DMS79 treated with DMSO at 0.1 percent for 48 hours (cell line): Measurements from ENCODE around the gene UGT2A3.

Source experiments
- DNase-seq: peaks from one replicate; lab custom pipeline; 2025; lab: John Stamatoyannopoulos, UW

The UGT2A3 gene

DNA sequence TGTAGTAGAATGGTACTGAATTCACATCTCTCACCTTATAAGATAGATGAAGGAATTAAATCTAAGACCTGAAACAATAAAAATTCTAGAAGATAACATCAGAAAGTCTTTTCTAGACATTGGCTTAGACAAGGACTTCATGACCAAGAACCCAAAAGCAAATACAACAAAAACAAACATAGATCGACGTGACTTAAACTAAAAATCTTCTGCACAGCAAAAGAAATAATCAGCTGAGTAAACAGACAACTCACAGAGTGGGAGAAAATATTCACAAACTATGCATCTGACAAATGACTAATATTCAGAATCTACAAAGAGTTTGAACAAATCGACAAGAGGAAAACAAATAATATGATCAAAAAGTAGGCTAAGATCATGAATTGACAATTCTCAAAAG lies 38.8 kb downstream of the UGT2A3 start:
- no peak for DNase-seq

DNA sequence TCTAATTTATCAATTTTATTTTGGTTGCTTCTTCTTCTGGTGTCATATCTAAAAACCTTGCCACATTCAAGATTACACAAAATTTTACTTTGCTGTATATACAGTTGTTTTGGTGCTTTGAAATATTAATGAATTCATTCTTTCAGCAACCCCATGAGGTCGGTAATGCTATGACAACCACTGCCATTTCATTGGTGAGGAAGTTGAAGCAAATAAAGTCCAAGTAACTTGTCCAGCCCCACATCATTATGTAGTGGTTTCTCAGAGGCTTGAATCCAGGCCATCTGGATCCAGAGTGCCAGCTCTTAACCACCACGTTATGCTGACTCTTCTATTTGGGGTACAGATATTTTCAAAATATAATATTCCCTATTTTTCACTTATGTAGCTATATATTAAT lies 42.2 kb downstream of the UGT2A3 start:
- no peak for DNase-seq

DNA sequence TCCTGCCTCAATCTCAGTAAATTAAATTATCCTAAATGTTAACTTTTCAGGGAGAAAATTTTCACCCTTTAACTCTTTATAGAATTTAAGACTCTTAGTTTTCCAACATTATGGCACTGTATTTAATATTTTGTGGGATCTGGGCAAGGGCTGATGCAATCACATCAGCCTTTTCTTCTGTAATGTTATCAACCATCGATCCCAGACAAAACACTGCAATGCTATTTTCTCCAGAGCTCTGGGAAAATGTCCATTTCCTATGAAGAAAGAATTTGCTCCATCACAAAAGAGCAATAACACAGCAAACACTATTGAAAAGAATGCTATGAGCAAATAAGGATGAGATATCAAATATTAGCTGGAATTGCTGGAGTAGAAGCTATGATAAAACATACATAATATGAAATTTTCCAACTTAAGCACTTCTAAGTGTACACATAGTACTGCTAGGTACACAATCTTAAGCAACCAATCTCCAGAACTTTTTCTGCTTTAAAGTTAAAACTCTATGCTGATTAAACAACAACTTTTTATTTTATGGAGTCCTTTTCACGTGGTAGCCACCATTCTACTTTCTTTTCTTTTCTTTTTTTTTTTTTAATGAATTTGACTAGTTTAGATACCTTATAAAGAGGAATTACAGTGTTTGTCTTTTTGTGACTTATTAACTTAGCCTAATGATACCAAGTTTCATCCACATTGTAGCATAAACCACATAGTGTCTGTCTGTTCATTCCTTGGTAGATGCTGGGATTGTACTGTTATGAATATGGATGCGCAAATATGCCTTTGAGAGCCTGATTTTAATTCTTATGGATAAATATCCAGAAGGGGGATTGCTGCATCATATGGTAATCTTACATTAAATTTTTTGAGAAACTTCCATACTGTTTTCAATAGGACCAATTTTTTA lies 43.6 kb downstream of the UGT2A3 start:
- DNase-seq = no peak

DNA sequence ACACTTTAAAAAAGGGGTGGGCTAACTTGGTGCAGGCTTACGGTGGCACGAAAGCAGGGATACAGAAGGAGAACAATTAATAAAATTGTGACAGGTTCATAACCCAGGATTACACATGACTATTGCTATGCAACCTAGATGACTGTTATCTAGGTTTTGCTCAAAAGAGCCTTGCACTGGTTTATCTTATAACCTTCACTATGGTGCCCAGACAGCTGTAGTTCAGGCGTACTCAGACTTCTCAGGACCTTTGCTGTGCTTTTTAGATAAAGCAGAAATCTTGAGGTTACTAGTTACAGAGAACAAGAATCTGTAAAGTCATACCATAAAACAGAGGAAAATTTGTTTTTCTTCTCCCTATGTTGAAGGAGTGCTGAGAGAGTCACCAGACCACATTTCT lies 44.4 kb downstream of the UGT2A3 start:
- no peak for DNase-seq

DNA sequence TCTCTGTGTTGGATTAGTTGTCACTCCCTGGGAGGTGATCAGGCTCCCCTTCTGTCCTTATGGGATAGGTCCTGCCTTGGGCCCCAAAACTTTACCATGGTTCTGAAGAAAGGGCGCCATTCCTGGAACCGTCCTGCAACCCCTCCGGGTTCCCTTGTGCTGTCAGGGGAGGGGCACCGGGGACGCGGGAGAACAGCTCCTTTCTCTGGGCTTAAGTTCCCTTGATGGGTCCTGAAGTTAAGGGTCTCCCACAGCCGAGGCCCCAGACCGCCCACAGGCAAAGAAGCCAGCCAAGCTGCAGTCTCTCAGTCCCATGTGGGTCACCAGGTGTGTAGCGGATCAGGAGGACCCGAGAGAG lies 44.8 kb downstream of the UGT2A3 start:
- DNase-seq = no peak

DNA sequence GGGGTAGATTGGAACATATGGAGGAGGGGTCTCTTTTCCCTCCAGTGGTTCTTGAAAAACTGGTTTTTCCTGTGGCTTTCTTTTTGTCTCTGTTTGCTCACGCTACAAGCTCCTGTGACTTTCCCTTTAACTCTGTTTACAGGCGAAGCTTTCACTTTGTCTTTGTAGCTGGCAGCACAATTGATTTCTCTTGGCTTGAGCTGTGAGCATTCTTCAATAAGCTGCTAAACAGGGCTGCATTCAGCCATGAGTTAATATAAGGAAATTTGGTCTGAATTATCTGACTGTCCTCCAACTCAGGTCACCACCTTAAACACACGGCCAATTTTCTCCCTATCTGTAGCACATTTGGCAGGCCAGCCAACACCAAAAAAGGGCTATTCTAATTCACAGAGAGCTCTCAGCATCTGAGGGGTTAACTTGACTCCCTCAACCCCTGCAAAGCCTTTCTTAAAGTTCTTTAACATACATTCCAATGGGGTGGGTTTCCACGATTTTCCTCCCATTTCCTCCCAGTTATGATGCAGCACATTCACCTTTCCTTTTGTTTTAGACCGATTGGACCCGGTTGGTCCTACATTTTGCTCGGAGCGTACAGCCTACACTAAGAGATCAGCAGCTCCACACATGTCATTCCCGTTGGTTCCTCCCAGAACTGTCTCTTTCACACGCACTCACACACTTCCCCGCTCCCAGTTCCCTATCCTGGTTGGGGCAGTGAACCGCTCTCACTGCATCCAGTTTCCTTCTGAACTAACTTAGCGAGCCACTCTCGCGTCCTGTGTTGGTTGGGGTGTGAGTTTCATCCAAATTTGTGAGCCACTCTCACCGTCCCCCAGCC lies 45.4 kb downstream of the UGT2A3 start:
- peak; percentile 32 for DNase-seq

DNA sequence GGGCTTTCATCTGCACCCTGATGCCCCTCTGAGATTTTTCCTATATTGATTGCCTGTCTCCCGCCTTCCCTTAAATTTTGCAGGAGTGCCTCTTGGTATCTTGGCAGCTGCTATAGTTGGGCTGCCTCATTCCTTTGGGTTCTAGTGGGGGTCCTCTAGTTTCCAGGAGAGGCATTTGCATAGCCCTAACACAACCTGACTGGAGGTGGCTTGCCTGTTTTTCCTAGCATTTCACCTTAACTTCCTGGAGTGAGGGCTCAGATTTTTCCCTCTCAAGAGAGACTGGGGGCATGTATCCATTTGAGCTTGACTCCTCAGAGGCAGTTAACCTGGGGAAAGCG lies 46.0 kb downstream of the UGT2A3 start:
- DNase-seq = no peak

DNA sequence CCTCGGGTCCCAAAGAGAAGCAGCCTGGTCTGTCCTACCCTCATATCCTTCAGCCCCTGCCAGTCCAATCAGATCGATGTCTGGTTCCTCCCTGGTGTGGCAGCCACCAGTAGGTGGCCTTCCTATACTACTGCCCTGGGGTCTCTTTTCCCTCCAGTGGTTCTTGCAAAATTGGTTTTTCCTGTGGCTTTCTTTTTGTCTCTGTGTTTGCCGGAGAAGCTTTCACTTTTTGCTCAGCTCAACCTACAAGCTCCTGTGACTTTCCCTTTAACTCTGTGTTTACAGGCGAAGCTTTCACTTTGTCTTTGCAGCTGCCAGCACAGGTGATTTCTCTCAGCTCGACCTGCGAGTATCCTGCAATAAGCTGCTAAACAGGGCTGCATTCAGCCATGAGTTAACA lies 46.8 kb downstream of the UGT2A3 start:
- DNase-seq = peak; percentile 2

DNA sequence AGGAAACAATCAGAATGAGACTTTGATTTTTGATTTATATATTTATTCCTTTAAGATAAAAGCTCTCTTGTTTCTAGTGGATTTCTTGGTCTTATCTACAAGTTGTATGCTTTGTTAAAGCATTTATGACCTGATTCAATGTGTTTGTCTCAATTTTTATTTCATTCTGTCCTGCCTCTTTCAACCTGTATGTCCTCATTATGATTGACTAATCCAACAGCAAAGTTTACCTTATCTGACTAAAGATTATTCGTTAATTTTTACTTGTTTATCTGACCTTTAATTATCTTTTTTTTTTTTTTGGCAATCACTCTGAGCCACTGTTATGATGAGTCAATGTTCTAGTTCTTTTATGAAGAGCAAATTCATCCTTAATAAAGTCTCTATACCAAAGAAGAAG lies 54.9 kb downstream of the UGT2A3 start:
- DNase-seq = no peak

DNA sequence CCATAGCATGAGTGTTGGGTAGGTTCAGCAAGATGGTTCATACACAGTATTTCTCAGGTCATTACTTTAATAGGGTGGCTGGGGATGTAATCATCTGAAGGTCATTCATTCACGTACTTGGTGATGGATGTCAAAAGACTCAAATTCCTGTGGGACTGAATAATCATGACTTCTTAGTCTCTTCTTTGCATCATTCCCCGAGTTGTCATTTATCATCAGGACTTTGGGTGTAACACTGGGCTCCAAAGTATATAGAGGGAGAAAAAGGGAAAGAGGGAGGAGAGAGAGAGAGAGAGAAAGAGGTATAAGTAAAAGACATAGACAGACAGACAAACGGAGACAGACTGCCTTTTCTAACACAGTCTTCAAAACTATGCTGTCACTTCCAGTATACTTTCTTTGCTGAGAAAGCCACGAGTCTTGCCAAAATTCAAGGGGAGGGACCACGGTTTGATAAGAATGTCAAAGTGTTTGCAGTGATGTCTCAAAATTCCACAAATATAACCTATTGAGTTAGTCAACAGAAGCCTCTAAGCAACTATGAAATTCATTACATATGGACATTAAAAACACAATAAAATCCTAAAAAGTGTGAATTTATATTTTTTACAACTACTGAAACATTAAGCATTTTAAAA lies 55.9 kb downstream of the UGT2A3 start:
- no peak for DNase-seq

DNA sequence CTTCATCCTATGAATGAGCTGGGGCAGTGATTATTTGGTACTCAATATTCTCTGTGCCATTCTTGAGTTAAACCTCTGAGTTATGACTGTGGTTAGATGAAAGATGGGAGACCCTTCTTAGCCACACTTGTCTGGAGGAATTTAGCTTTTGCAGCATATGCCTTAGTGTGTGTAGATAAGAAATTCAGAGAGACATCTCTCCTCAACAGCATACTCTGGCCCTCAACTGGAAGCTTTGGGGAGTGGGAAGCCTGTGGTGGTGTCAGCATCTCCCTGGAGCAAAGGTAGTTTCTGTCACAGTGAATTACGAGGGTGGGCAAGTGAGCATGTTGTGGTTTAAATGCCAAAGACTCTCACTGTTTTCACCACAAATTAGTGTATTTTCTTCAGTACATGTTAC lies 58.7 kb downstream of the UGT2A3 start:
- DNase-seq = no peak

DNA sequence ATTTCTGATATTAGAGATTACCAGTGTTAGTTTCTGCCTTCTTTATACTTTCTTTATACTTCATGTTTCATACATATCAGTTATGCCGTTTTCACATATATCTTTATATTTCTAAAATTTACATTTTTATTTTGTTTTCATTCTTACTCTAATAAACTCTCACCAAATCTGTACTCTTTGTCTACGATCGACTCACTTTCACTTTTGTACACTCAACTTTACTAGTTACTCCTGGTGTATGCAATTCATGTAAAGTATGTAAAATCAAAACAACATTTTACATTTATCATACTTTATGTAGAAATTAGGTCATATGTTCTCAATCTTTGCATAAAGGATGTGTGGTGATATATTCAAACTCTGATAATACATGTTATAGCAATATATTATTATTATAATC lies 59.9 kb downstream of the UGT2A3 start:
- DNase-seq = no peak

DNA sequence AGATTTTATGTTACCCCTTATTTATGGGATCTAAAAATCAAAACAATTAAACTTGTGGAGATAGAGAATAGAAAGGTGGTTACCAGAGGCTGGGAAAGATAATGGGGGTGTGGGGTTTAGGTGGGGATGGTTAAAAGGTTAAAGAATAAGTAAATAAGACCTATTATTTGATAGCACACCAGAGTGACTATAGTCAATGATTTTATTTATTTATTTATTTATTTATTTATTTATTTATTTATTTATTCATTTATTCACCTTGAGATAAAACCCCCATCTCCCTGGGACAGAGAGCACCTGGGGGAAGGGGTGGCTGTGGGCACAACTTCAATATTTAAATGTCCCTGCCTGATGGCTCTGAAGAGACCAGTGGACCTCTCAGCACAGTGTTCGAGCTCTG lies 66.1 kb downstream of the UGT2A3 start:
- DNase-seq = no peak

DNA sequence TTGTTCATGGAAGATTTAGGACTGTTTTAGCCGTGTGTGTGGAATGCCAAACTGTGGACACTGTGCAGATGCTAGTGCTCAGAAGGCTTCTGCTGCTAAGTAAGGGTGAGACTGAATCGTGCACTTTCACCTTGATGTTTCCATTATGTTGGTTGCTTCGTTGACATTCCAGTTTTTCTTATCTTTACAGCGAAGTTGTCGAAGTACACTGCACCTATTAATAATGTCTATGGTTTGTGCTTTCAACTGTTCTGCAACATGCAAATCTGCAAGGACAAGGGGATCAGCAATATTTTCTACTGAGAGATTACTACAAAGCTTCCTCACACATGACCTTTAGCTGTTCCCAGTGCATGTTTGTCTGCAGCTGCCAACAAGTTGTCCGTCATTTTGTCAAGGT lies 67.7 kb downstream of the UGT2A3 start:
- no peak for DNase-seq
